COLO829 (cell line): ENCODE results near the gene GREM2.
A peak's percentile ranks its signal among the peaks of the same experiment; 100 is the strongest.

Source experiments
- DNase-seq: peaks from one replicate; pipeline ENCODE4 v3.0.0; 2012; ENCODE audit warnings: low spot score

Gene GREM2

GRCh38 chr1:240498335-240498734 lies 113.6 kb downstream of the GREM2 start:
- DNase-seq, result no peak

- no peak for DNase-seq
Measured at GRCh38 chr1:240497908-240498307, 114.0 kb downstream of the GREM2 start.

GRCh38 chr1:240496941-240497340 lies 115.0 kb downstream of the GREM2 start:
- no peak for DNase-seq

GRCh38 chr1:240496356-240496755 lies 115.6 kb downstream of the GREM2 start:
- DNase-seq, result no peak

- no peak for DNase-seq
Measured at GRCh38 chr1:240495601-240496000, 116.4 kb downstream of the GREM2 start.

- DNase-seq, result no peak
Measured at GRCh38 chr1:240492832-240493440, 119.0 kb downstream of the GREM2 start.

GRCh38 chr1:240491796-240492195 lies 120.2 kb downstream of the GREM2 start:
- DNase-seq, result no peak

- peak; percentile 13 for DNase-seq
Measured at GRCh38 chr1:240491156-240491555, 120.8 kb downstream of the GREM2 start.

- DNase-seq, result no peak
Measured at GRCh38 chr1:240487493-240487892, 124.5 kb downstream of the GREM2 start.

GRCh38 chr1:240486611-240487010 lies 125.3 kb downstream of the GREM2 start:
- DNase-seq, result no peak

- no peak for DNase-seq
Measured at GRCh38 chr1:240484804-240485443, 127.0 kb downstream of the GREM2 start.

GRCh38 chr1:240478536-240478935 lies 133.4 kb downstream of the GREM2 start:
- no peak for DNase-seq

- no peak for DNase-seq
Measured at GRCh38 chr1:240475832-240476231, 136.1 kb downstream of the GREM2 start.

GRCh38 chr1:240474133-240474614 lies 137.8 kb downstream of the GREM2 start:
- DNase-seq, result peak; percentile 57

- no peak for DNase-seq
Measured at GRCh38 chr1:240468656-240469055, 143.3 kb downstream of the GREM2 start.

- DNase-seq, result no peak
Measured at GRCh38 chr1:240467895-240468294, 144.1 kb downstream of the GREM2 start.

- no peak for DNase-seq
Measured at GRCh38 chr1:240466509-240466908, 145.4 kb downstream of the GREM2 start.

GRCh38 chr1:240465531-240465940 lies 146.4 kb downstream of the GREM2 start:
- DNase-seq, result no peak

GRCh38 chr1:240464099-240464498 lies 147.9 kb downstream of the GREM2 start:
- no peak for DNase-seq

- DNase-seq, result peak; percentile 79
Measured at GRCh38 chr1:240462766-240463395, 149.1 kb downstream of the GREM2 start.

GRCh38 chr1:240462277-240462676 lies 149.7 kb downstream of the GREM2 start:
- DNase-seq, result no peak

GRCh38 chr1:240457203-240457602 lies 154.8 kb downstream of the GREM2 start:
- DNase-seq, result no peak

GRCh38 chr1:240455228-240455821 lies 156.6 kb downstream of the GREM2 start:
- DNase-seq, result no peak
